Loucy (cell line): ENCODE data around the gene ACTBL2.

Source experiments
- H2AFZ ChIP-seq: fragments of 200-600 bp; sonication (generic); 2 replicates; pipeline ENCODE4 v1.6.0; 2016; ENCODE audit warnings: antibody characterized with exemption, mild to moderate bottlenecking, low read length, moderate library complexity
- H3F3A ChIP-seq: fragments of 200-600 bp; 2 replicates; pipeline ENCODE4 v1.6.0; 2016; ENCODE audit warnings: antibody characterized with exemption, low read depth, mild to moderate bottlenecking
- H3K27me3 ChIP-seq: fragments of 200-600 bp; sonication (generic); 2 replicates; pipeline ENCODE4 v1.6.1; 2014; ENCODE audit warnings: low read length, mild to moderate bottlenecking; ENCODE audit not compliant: insufficient read depth, poor library complexity, severe bottlenecking
- H3K36me3 ChIP-seq: fragments of 200-600 bp; sonication (generic); 2 replicates; pipeline ENCODE4 v1.6.1; 2016; ENCODE audit warnings: low read length; ENCODE audit not compliant: insufficient read depth
- H3K4me1 ChIP-seq: fragments of 200-600 bp; sonication (generic); 2 replicates; pipeline ENCODE4 v1.5.1; 2014; ENCODE audit warnings: low read length, mild to moderate bottlenecking; ENCODE audit not compliant: insufficient read depth, poor library complexity, severe bottlenecking
- H3K4me2 ChIP-seq: fragments of 200-600 bp; sonication (generic); 2 replicates; pipeline ENCODE4 v1.6.0; 2014; ENCODE audit warnings: antibody characterized with exemption, low read length, low read depth, mild to moderate bottlenecking; ENCODE audit not compliant: poor library complexity, severe bottlenecking
- H3K4me3 ChIP-seq: fragments of 200-600 bp; sonication (generic); 2 replicates; pipeline ENCODE4 v1.5.1; 2014; ENCODE audit warnings: low read length, mild to moderate bottlenecking, mixed read lengths; ENCODE audit not compliant: poor library complexity, severe bottlenecking
- H3K79me2 ChIP-seq: fragments of 200-600 bp; sonication (generic); 2 replicates; pipeline ENCODE4 v1.6.1; 2014; ENCODE audit warnings: low read length; ENCODE audit not compliant: insufficient read depth
- H3K9ac ChIP-seq: fragments of 200-600 bp; sonication (generic); 2 replicates; pipeline ENCODE4 v1.6.0; 2014; ENCODE audit warnings: mild to moderate bottlenecking, low read depth, low read length, moderate library complexity; ENCODE audit not compliant: poor library complexity, severe bottlenecking
- H3K9me2 ChIP-seq: fragments of 200-600 bp; sonication (generic); replicated peaks from 2 replicates; pipeline ENCODE4 v1.6.1; 2016; ENCODE audit warnings: low read depth, low read length, mixed read lengths
- H3K9me3 ChIP-seq: fragments of 200-600 bp; sonication (generic); 2 replicates; pipeline ENCODE4 v1.6.1; 2014; ENCODE audit warnings: mild to moderate bottlenecking, antibody characterized with exemption, low read length, low read depth; ENCODE audit not compliant: insufficient read depth
- H4K20me1 ChIP-seq: fragments of 200-600 bp; sonication (generic); 2 replicates; pipeline ENCODE4 v1.6.0; 2014; ENCODE audit warnings: antibody characterized with exemption, low read length, mild to moderate bottlenecking; ENCODE audit not compliant: insufficient read depth, poor library complexity, severe bottlenecking
- EZH2phosphoT487 ChIP-seq: fragments of 200-600 bp; IDR thresholded peaks from 2 replicates; pipeline ENCODE4 v1.6.1; 2018; ENCODE audit warnings: antibody characterized with exemption, mild to moderate bottlenecking, moderate library complexity, borderline replicate concordance
- TF ChIP-seq, protein P1 (sequence below): fragments of 200-600 bp; sonication (generic); conservative IDR thresholded peaks from 2 replicates; pipeline ENCODE4 v1.5.1; 2014; ENCODE audit warnings: mild to moderate bottlenecking, antibody characterized with exemption, low read length

Gene ACTBL2

DNA sequence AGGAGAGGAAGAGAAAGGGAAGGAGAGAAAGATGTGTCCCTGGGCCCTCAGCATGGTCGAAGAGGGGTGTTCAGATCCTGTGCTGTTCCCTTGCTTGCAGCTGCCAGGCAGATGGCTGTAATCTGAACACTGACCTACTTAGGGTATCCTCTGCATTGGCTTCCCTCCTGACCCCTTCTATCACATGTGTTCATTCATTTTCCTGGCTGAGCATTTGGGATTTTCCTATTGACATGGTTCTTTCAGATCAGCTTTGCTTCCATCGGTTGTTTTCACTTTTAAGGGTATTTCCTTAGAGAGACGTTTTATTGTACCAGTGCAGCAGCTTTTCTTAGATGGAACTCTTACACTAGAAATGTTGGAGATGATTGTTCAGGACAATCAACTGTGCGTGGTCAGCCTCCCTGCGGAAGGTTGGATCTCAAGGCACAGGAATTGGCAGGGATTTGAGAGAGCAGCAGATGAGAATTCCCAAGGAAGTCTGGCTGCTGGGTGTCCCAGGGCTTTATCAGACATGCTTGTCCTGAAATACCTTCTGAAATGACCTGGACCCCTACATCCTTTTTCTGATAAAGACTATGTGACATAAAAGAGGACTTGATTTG is 26.0 kb downstream of the ACTBL2 start:
- Histone ChIP-seq H3K9me3 (no peaks in the 10 kb centered on the region), H2AFZ (peak overlapping the region; percentile 47; the same call in 1 of the 2 replicates), H3K4me1 (peaks cover 27% of the 10 kb centered on the region), H3K79me2 (no peaks in the 10 kb centered on the region), H3K27me3 (no peaks in the 10 kb centered on the region), H3F3A (peaks cover 8% of the 10 kb centered on the region), H3K9ac (no peak overlapping the region), H3K36me3 (no peaks in the 10 kb centered on the region), H3K4me2 (no peak overlapping the region), H3K4me3 (no peak overlapping the region), H4K20me1 (no peaks in the 10 kb centered on the region), H3K9me2 (no peaks in the 10 kb centered on the region)
- TF ChIP-seq EZH2phosphoT487, result no peak
- TF ChIP-seq, protein P1, sequence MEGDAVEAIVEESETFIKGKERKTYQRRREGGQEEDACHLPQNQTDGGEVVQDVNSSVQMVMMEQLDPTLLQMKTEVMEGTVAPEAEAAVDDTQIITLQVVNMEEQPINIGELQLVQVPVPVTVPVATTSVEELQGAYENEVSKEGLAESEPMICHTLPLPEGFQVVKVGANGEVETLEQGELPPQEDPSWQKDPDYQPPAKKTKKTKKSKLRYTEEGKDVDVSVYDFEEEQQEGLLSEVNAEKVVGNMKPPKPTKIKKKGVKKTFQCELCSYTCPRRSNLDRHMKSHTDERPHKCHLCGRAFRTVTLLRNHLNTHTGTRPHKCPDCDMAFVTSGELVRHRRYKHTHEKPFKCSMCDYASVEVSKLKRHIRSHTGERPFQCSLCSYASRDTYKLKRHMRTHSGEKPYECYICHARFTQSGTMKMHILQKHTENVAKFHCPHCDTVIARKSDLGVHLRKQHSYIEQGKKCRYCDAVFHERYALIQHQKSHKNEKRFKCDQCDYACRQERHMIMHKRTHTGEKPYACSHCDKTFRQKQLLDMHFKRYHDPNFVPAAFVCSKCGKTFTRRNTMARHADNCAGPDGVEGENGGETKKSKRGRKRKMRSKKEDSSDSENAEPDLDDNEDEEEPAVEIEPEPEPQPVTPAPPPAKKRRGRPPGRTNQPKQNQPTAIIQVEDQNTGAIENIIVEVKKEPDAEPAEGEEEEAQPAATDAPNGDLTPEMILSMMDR, result no peak

DNA sequence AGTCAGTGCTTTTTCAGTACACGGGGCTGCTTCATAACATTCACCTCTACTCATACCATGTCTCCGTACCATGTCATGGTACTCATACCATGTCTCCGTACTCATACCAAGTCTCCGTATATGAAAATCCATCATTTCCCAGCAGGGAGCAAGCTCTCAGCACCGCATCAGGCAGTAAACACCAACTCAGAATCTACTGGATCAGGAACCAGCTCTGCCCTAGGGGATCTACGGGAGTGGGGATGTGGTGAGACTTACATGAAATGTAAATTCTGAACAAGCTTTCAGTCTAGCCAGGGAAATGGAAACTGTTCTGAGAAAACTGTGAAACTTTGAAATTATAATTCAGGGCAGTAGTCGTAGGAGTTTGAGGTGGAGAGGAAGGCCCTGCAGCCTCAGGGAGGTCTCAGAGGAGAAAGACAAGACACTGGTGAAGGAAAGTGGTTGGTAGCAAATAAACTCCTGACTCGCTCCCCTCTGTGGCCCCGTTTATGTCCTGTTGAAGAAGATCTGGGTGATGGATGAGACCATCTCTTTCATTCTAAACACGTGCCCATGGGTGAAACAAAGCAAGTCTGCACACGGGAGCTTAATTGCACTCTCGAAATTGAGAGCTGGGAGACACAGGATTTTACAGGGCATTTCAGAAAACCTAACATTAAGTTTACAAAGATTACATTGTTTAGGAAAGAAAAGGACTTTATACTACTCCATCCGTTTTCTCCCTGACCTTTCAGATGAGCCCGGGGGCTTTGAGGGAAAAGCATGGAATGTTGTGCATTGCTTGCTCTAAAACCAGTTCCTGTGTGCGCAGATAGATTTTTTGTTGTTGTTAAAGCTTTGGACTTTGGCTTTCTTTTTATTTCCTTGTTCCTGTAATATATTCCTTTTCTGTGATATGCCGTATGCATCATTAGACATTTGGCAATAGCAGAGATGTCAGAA is 26.8 kb downstream of the ACTBL2 start:
- H3F3A ChIP-seq, result peaks cover 15% of the 10 kb centered on the region
- H3K9me2 ChIP-seq, result no peaks in the 10 kb centered on the region
- H3K36me3 ChIP-seq, result no peaks in the 10 kb centered on the region
- H3K4me1 ChIP-seq, result peaks cover 34% of the 10 kb centered on the region
- H2AFZ ChIP-seq, result peak overlapping the region; percentile 47; the same call in 1 of the 2 replicates
- TF ChIP-seq, protein P1, result no peak
- no peak for TF ChIP-seq EZH2phosphoT487
- no peak overlapping the region for H3K4me3 ChIP-seq
- no peak overlapping the region for H3K4me2 ChIP-seq
- no peaks in the 10 kb centered on the region for H3K79me2 ChIP-seq
- no peak overlapping the region for H3K9ac ChIP-seq
- H3K27me3 ChIP-seq, result no peaks in the 10 kb centered on the region
- H3K9me3 ChIP-seq, result no peaks in the 10 kb centered on the region
- H4K20me1 ChIP-seq, result no peaks in the 10 kb centered on the region

DNA sequence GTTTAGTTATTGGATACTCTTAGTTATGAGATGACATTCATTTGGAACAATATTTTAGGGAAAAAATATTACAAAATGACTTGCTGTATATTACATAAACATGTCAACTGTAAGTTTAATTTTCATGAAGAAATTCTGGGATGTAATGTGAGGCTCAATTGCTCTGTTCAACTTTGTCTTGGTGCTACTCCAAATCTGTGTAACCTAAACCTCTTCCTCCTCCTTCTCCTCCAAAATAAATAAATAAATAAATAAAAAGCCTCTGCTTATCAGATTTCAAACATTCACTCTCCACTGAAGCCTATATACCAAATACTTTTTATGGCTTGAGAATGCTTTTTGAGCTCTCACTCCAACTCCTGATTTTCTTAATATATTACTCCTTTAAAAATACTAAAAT is 27.7 kb downstream of the ACTBL2 start:
- no peak for TF ChIP-seq EZH2phosphoT487
- TF ChIP-seq, protein P1, result no peak
- no peak overlapping the region for H3K4me2 ChIP-seq
- H3K27me3 ChIP-seq, result no peaks in the 10 kb centered on the region
- no peaks in the 10 kb centered on the region for H4K20me1 ChIP-seq
- H3K9me3 ChIP-seq, result no peaks in the 10 kb centered on the region
- H3K4me1 ChIP-seq, result peaks cover 41% of the 10 kb centered on the region
- peaks cover 15% of the 10 kb centered on the region for H3F3A ChIP-seq
- no peak overlapping the region for H2AFZ ChIP-seq
- H3K9me2 ChIP-seq, result no peaks in the 10 kb centered on the region
- H3K36me3 ChIP-seq, result no peaks in the 10 kb centered on the region
- H3K9ac ChIP-seq, result no peak overlapping the region
- H3K4me3 ChIP-seq, result no peak overlapping the region
- no peaks in the 10 kb centered on the region for H3K79me2 ChIP-seq
